ENCODE data around the gene KRTAP4-9.
"Not testable (repeated sequence)": the region's sequence is repeated elsewhere in the genome, so short reads cannot be mapped to it uniquely, and the experiment has no call there.

Gene KRTAP4-9

DNA sequence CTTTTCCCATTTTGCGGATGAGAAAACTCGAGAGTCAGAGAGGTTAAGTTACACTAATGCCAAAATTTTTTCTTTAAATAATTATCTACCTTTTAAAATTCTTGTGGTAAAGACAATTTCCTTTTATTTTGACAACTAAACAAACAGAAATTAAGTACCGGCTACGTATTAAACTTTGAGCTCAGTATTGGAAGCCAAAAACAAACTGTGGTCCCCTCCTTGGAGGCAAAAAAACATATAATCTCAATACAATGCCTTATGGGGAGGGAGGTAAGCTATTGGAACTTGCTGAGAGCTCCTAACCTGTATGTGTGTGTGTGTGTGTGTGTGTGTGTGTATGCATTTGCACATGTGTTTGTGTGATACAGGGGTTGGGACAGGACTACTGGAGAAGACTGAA, 41.7 kb upstream of the KRTAP4-9 start:
- no peak overlapping the region for H3K4me3 ChIP-seq (ENCODE audit: low read depth, low read length)
- TF ChIP-seq, protein P1, sequence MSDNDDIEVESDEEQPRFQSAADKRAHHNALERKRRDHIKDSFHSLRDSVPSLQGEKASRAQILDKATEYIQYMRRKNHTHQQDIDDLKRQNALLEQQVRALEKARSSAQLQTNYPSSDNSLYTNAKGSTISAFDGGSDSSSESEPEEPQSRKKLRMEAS (IDR thresholded peaks at IDR 0.05; ENCODE audit: low read depth, low read length) = no peak
- TF ChIP-seq MYC (IDR thresholded peaks at IDR 0.05; ENCODE audit: low read depth, low read length) (no peak), POLR2A (IDR thresholded peaks at IDR 0.05; ENCODE audit: extremely low read depth, insufficient read length) (no peak)
- TF ChIP-seq, protein P2, sequence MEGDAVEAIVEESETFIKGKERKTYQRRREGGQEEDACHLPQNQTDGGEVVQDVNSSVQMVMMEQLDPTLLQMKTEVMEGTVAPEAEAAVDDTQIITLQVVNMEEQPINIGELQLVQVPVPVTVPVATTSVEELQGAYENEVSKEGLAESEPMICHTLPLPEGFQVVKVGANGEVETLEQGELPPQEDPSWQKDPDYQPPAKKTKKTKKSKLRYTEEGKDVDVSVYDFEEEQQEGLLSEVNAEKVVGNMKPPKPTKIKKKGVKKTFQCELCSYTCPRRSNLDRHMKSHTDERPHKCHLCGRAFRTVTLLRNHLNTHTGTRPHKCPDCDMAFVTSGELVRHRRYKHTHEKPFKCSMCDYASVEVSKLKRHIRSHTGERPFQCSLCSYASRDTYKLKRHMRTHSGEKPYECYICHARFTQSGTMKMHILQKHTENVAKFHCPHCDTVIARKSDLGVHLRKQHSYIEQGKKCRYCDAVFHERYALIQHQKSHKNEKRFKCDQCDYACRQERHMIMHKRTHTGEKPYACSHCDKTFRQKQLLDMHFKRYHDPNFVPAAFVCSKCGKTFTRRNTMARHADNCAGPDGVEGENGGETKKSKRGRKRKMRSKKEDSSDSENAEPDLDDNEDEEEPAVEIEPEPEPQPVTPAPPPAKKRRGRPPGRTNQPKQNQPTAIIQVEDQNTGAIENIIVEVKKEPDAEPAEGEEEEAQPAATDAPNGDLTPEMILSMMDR (IDR thresholded peaks at IDR 0.05; ENCODE audit: low read depth, low read length) = no peak
- no peak for DNase-seq (ENCODE audit: low read depth)

DNA sequence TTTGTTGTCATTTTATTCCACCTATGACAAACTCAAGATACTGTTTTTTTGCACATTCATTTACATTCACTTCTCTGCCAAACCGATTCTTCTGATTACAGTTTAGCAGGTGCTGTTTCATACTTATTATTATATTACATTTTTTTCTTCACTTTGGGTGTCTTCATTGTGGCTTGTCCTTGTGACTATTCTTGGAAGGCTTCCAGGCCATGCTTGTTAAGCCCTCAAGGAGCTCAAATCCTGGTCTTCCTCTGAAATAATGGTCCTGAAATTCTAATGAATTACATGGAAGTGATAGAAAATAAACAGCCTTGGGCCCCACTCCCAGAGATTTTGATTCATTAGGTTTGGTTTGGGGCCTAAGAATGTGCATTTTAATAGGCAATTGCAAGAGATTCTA, 40.9 kb upstream of the KRTAP4-9 start:
- no peak overlapping the region for H3K4me3 ChIP-seq (ENCODE audit: low read depth, low read length)
- TF ChIP-seq, protein P2 (IDR thresholded peaks at IDR 0.05; ENCODE audit: low read depth, low read length) = no peak
- TF ChIP-seq MYC (IDR thresholded peaks at IDR 0.05; ENCODE audit: low read depth, low read length) (no peak), POLR2A (IDR thresholded peaks at IDR 0.05; ENCODE audit: extremely low read depth, insufficient read length) (no peak)
- TF ChIP-seq, protein P1 (IDR thresholded peaks at IDR 0.05; ENCODE audit: low read depth, low read length) = no peak
- no peak for DNase-seq (ENCODE audit: low read depth)

DNA sequence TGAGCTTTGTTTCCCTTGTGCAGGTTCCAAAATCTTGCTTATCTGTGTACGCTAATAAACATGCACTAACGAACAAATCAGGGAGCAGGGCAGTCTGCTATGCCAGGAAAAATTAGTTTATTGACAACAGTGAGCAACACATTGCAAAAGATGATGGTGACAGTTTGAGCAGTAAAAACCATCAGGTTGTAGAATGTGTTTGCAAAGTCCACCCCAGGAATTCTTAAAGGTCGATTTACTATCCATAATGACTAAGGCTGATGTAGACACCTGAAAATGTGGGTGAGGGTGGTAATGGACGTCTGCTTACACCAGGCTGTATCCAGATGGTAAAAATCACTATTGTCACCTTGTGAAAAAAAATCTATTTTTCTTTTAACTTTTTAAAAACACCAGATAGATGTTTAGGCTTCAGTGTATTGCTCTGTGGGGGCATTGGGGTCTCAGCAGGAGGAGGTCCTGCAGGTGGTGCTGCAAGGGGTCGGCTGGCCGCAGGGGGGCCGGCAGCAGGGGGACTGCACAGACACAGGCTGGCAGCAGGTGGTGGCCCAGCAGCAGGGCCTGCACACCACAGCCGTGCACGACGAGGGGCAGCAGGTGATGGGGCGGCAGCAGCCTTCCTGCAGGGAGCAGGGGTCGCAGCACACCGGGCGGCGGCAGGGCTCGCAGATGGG, 40.0 kb upstream of the KRTAP4-9 start:
- not testable (repeated sequence) for H3K4me3 ChIP-seq (ENCODE audit: low read depth, low read length); DNase-seq (ENCODE audit: low read depth)

DNA sequence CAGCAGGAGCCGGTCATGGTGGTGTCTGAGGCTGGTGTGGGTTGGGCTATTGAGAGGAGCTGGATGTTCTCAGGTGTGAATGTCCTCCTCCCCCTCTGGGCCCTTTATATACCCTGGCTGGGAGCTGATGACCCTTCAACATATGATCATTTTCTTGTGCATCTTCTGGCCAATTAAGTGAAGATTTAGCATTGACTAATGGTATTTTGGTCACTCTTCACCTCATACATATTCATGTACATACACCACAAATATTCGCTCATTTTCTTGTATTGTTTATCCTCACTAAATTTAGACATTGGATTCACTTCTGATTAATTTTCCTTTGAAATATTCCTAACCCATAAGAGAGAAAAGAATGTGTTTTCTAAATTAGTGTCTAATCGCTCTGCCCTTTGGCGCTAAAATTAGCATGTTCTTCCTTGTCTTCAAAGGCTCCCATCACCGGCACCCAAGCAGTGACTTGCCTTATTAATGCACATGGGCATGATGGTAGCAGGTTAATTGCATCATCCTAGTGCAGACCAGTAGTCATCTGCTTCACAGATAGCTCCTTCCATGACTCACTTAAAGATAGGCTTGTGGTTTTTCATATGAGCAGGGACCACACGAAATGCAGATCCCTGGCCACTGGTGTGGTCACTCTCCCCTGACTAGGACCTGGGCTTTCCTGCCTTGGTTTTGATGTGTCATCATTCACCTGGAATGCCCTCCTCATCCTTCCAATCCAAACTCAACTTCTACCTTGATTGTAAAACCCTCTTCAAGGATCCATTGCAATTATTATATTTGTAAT, 39.2 kb upstream of the KRTAP4-9 start, which contains the start of gene KRTAP2-4:
KRTAP2-4 (minus strand) TSS at position 51 of the 796 bp plus-strand sequence; CDS start at position 17, 34 bp downstream.
- DNase-seq (ENCODE audit: low read depth) = peak; percentile 49
- H3K4me3 ChIP-seq (ENCODE audit: low read depth, low read length) = no peak within 1 kb of the TSS
- TF ChIP-seq MYC (IDR thresholded peaks at IDR 0.05; ENCODE audit: low read depth, low read length) (no peak), POLR2A (IDR thresholded peaks at IDR 0.05; ENCODE audit: extremely low read depth, insufficient read length) (no peak)
- TF ChIP-seq, protein P2 (IDR thresholded peaks at IDR 0.05; ENCODE audit: low read depth, low read length) = no peak
- TF ChIP-seq, protein P1 (IDR thresholded peaks at IDR 0.05; ENCODE audit: low read depth, low read length) = no peak

DNA sequence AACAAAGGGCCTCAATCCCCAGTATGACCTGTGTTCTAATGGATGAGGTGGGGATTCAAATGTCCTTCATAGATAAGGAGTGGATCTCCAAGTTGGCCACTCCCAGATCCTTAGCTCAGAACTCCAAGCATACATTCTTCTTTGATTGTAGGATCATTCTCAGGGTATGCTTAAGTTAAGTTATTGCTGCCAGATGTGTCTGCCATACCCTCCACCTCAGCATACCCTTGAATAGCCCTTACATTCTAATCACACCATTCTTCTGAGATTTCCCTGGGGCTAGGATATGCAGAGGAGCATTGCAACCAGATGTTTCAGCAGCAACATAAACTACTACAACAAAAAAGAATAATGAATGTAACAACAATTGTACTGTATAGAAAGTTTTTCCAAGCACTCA, 37.9 kb upstream of the KRTAP4-9 start:
- no peak for DNase-seq (ENCODE audit: low read depth)
- H3K4me3 ChIP-seq (ENCODE audit: low read depth, low read length) = no peak overlapping the region
- TF ChIP-seq, protein P2 (IDR thresholded peaks at IDR 0.05; ENCODE audit: low read depth, low read length) = no peak
- TF ChIP-seq MYC (IDR thresholded peaks at IDR 0.05; ENCODE audit: low read depth, low read length) (no peak), POLR2A (IDR thresholded peaks at IDR 0.05; ENCODE audit: extremely low read depth, insufficient read length) (no peak)
- TF ChIP-seq, protein P1 (IDR thresholded peaks at IDR 0.05; ENCODE audit: low read depth, low read length) = no peak

DNA sequence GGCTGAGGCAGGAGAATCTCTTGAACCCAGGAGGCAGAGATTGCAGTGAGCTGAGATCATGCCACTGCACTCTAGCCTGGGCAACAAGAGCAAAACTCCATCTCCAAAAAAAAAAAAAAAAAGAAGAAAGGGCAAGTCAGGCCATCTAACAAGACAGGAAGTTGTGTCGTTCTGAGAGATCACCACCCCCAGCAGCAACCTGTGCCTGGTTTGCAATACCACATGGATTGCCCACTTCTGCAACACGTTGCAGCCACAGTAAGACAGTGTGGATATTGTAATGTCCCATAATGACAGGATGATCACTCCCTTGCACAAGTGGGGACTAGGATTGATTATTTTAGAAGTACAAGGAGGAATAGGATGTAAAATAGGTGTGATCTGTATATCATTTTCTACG, 36.2 kb upstream of the KRTAP4-9 start:
- no peak for DNase-seq (ENCODE audit: low read depth)
- no peak overlapping the region for H3K4me3 ChIP-seq (ENCODE audit: low read depth, low read length)
- no peak for TF ChIP-seq POLR2A (IDR thresholded peaks at IDR 0.05; ENCODE audit: extremely low read depth, insufficient read length)
- no peak for TF ChIP-seq MYC (IDR thresholded peaks at IDR 0.05; ENCODE audit: low read depth, low read length)
- TF ChIP-seq, protein P1 (IDR thresholded peaks at IDR 0.05; ENCODE audit: low read depth, low read length) = no peak
- TF ChIP-seq, protein P2 (IDR thresholded peaks at IDR 0.05; ENCODE audit: low read depth, low read length) = no peak

Measured in NB4 (cell line).